Measurements from ENCODE around the gene HDAC4.

HDAC4 gene

GRCh38 chr2:239376942-239377531, 23.8 kb downstream of the HDAC4 start:
- no peak overlapping the region for H3K4me3 ChIP-seq (replicated peaks; ENCODE audit: insufficient read depth, low read length)
- H3K27me3 ChIP-seq (ENCODE audit: insufficient read depth, poor library complexity, severe bottlenecking) = no peaks in the 10 kb centered on the region
- DNase-seq (ENCODE audit: low read depth in 1 of 2, low spot score in 1 of 2) = no peak
- H3K27ac ChIP-seq (replicated peaks) = no peak overlapping the region
- TF ChIP-seq, protein P1, sequence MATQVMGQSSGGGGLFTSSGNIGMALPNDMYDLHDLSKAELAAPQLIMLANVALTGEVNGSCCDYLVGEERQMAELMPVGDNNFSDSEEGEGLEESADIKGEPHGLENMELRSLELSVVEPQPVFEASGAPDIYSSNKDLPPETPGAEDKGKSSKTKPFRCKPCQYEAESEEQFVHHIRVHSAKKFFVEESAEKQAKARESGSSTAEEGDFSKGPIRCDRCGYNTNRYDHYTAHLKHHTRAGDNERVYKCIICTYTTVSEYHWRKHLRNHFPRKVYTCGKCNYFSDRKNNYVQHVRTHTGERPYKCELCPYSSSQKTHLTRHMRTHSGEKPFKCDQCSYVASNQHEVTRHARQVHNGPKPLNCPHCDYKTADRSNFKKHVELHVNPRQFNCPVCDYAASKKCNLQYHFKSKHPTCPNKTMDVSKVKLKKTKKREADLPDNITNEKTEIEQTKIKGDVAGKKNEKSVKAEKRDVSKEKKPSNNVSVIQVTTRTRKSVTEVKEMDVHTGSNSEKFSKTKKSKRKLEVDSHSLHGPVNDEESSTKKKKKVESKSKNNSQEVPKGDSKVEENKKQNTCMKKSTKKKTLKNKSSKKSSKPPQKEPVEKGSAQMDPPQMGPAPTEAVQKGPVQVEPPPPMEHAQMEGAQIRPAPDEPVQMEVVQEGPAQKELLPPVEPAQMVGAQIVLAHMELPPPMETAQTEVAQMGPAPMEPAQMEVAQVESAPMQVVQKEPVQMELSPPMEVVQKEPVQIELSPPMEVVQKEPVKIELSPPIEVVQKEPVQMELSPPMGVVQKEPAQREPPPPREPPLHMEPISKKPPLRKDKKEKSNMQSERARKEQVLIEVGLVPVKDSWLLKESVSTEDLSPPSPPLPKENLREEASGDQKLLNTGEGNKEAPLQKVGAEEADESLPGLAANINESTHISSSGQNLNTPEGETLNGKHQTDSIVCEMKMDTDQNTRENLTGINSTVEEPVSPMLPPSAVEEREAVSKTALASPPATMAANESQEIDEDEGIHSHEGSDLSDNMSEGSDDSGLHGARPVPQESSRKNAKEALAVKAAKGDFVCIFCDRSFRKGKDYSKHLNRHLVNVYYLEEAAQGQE (IDR thresholded peaks at IDR 0.05; ENCODE audit: insufficient replicate concordance, low read depth) = no peak
- no peak for TF ChIP-seq GABPA (IDR thresholded peaks at IDR 0.05; ENCODE audit: low read depth)

GRCh38 chr2:239376351-239376750, 24.5 kb downstream of the HDAC4 start:
- H3K4me3 ChIP-seq (replicated peaks; ENCODE audit: insufficient read depth, low read length) = no peak overlapping the region
- no peaks in the 10 kb centered on the region for H3K27me3 ChIP-seq (ENCODE audit: insufficient read depth, poor library complexity, severe bottlenecking)
- no peak for TF ChIP-seq GABPA (IDR thresholded peaks at IDR 0.05; ENCODE audit: low read depth)
- TF ChIP-seq CTCF (IDR thresholded peaks at IDR 0.05; ENCODE audit: insufficient read depth, low read length) = no peak
- no peak for TF ChIP-seq POLR2AphosphoS5 (IDR thresholded peaks at IDR 0.05; ENCODE audit: low read depth)
- TF ChIP-seq SPI1 (IDR thresholded peaks at IDR 0.05; ENCODE audit: borderline replicate concordance, low read depth) = no peak
- TF ChIP-seq, protein P1 (IDR thresholded peaks at IDR 0.05; ENCODE audit: insufficient replicate concordance, low read depth) = no peak
- no peak for DNase-seq (ENCODE audit: low read depth in 1 of 2, low spot score in 1 of 2)
- no peak overlapping the region for H3K27ac ChIP-seq (replicated peaks)

GRCh38 chr2:239375278-239376061, 25.4 kb downstream of the HDAC4 start:
- no peak for DNase-seq (ENCODE audit: low read depth in 1 of 2, low spot score in 1 of 2)
- Histone ChIP-seq H3K4me3 (replicated peaks; ENCODE audit: insufficient read depth, low read length) (no peak overlapping the region), H3K27ac (replicated peaks) (no peak overlapping the region), H3K27me3 (ENCODE audit: insufficient read depth, poor library complexity, severe bottlenecking) (no peaks in the 10 kb centered on the region)
- TF ChIP-seq, protein P1 (IDR thresholded peaks at IDR 0.05; ENCODE audit: insufficient replicate concordance, low read depth) = no peak
- TF ChIP-seq SPI1 (IDR thresholded peaks at IDR 0.05; ENCODE audit: borderline replicate concordance, low read depth) = no peak
- TF ChIP-seq GABPA (IDR thresholded peaks at IDR 0.05; ENCODE audit: low read depth) = no peak
- TF ChIP-seq POLR2AphosphoS5 (IDR thresholded peaks at IDR 0.05; ENCODE audit: low read depth) = no peak
- TF ChIP-seq CTCF (IDR thresholded peaks at IDR 0.05; ENCODE audit: insufficient read depth, low read length) = no peak

All from HL-60 (cell line).